Panc1 (cell line): ENCODE results near the gene PGPEP1. TPM values are rescaled to one million over a fixed set of nuclear protein-coding genes. Genes with fewer than 3 reads are reported as not detected.

Experiments
- ATAC-seq: fragments of 200-7000 bp; cut with Tn5 transposase; 2 replicates; pipeline ENCODE4 v1.9.1; 2020; ENCODE audit warnings: mild to moderate bottlenecking, moderate library complexity
- BruUV-seq: library from RNA; stranded (reverse); fragments of 400-500 nt; replicated peaks from 2 replicates; lab custom pipeline; 2021; lab: Mats Ljungman, UMichigan
- CTCF ChIA-PET: fragments of 300-600 bp; sonication (Branson Sonifier 250); formaldehyde crosslinking; loops from one replicate; lab custom pipeline; 2022; ENCODE audit warnings: antibody characterized with exemption; lab: Charles Lee
- POLR2A ChIA-PET: fragments of 300-600 bp; sonication (Branson Sonifier 250); formaldehyde crosslinking; loops from one replicate; lab custom pipeline; 2022; ENCODE audit warnings: antibody characterized with exemption; lab: Charles Lee
- DNase-seq: peaks from one replicate; pipeline ENCODE4 v3.0.0-alpha.2; 2010; ENCODE audit warnings: low read depth, low spot score
- H3K27ac ChIP-seq: 2 replicates; pipeline ENCODE4 v1.5.1; 2011; ENCODE audit warnings: mild to moderate bottlenecking, low read length, inconsistent platforms
- H3K27me3 ChIP-seq: fragments of 200-500 bp; sonication (Bioruptor generic); 2 replicates; pipeline ENCODE4 v1.6.0; 2014; ENCODE audit warnings: low read length, inconsistent platforms; ENCODE audit not compliant: control insufficient read depth, insufficient read depth
- H3K36me3 ChIP-seq: fragments of 200-500 bp; sonication (Bioruptor generic); 2 replicates; pipeline ENCODE4 v1.5.1; 2014; ENCODE audit warnings: inconsistent platforms, mild to moderate bottlenecking, low read length, moderate library complexity; ENCODE audit not compliant: control insufficient read depth, insufficient read depth
- H3K4me1 ChIP-seq: 2 replicates; pipeline ENCODE4 v1.5.1; 2011; ENCODE audit warnings: inconsistent platforms, mild to moderate bottlenecking, low read length, moderate library complexity; ENCODE audit not compliant: control insufficient read depth, insufficient read depth
- H3K4me3 ChIP-seq, 2 experiments: 2 replicates each; pipeline ENCODE4 v1.5.1; 2011 to 2012; ENCODE audit warnings: low read depth in 2 of 2, low read length in 2 of 2, mild to moderate bottlenecking in 2 of 2, inconsistent platforms in 1 of 2, moderate library complexity in 1 of 2
- H3K9me3 ChIP-seq: fragments of 200-500 bp; sonication (Bioruptor generic); 2 replicates; pipeline ENCODE4 v1.5.1; 2014; ENCODE audit warnings: low read depth, mild to moderate bottlenecking, inconsistent platforms, low read length, moderate library complexity; ENCODE audit not compliant: control insufficient read depth, insufficient read depth
- POLR2AphosphoS5 ChIP-seq: IDR thresholded peaks from 2 replicates; pipeline ENCODE4 v1.6.1; 2012; ENCODE audit warnings: mild to moderate bottlenecking, low read depth, low read length, moderate library complexity
- REST ChIP-seq, 2 experiments: IDR thresholded peaks; 2 replicates each; pipeline ENCODE4 v1.6.1; 2011 to 2012; ENCODE audit warnings: low read depth in 2 of 2, control low read depth in 1 of 2, low read length in 1 of 2, mild to moderate bottlenecking in 1 of 2, moderate library complexity in 1 of 2; ENCODE audit not compliant: insufficient read depth in 1 of 2
- SIN3A ChIP-seq: IDR thresholded peaks from 2 replicates; pipeline ENCODE4 v1.6.1; 2012; ENCODE audit warnings: low read depth, mild to moderate bottlenecking, low read length, moderate library complexity, borderline replicate concordance; ENCODE audit not compliant: insufficient read depth
- in situ Hi-C: cut with HindIII; loops from 2 replicates; pipeline ENCODE4 v1.10.0; 2016; ENCODE audit warnings: low sequenced_read_pairs, low pct_unique_long_range_greater_than_20kb
- intact Hi-C: fragments of 100-400 bp; cut with micrococcal nuclease; formaldehyde crosslinking; loops from one replicate; pipeline ENCODE4 v1.10.0; 2022; ENCODE audit not compliant: unreplicated experiment
- total RNA-seq: library from RNA; stranded (reverse); gene quantifications from one replicate; pipeline ENCODE4 v1.2.1, GENCODE V29; 2021; ENCODE audit not compliant: unreplicated experiment
- TF ChIP-seq, protein P1 (sequence below): fragments of 450-650 bp; IDR thresholded peaks from 2 replicates; pipeline ENCODE4 v1.5.1; 2017; ENCODE audit warnings: mild to moderate bottlenecking

PGPEP1 gene
- total RNA-seq, 1 experiment from 2014 or later = 36.3 TPM

- in situ Hi-C loops = no loop called here
- no TSS peak for BruUV-seq
- CTCF ChIA-PET = no interaction called here
These were observed 77.7 kb downstream of the PGPEP1 start for GRCh38 chr19:18418029-18418482.

GRCh38 chr19:18418483-18419194 lies 78.2 kb downstream of the PGPEP1 start:
- Histone ChIP-seq H3K4me3 (peak overlapping the region; percentile 60 to 65), H3K9me3 (no peaks in the 10 kb centered on the region), H3K36me3 (peaks cover 2% of the 10 kb centered on the region; the same call in 1 of the 2 replicates), H3K27me3 (no peaks in the 10 kb centered on the region), H3K27ac (peak overlapping the region; percentile 86), H3K4me1 (peaks cover 41% of the 10 kb centered on the region)
- POLR2A ChIA-PET = interaction anchor here (0.5 kb wide), 1 partner anchor 38 kb away, joined by 5 read pairs; no protein-coding TSS in a partner anchor
- no TSS peak for BruUV-seq
- TF ChIP-seq, protein P1, sequence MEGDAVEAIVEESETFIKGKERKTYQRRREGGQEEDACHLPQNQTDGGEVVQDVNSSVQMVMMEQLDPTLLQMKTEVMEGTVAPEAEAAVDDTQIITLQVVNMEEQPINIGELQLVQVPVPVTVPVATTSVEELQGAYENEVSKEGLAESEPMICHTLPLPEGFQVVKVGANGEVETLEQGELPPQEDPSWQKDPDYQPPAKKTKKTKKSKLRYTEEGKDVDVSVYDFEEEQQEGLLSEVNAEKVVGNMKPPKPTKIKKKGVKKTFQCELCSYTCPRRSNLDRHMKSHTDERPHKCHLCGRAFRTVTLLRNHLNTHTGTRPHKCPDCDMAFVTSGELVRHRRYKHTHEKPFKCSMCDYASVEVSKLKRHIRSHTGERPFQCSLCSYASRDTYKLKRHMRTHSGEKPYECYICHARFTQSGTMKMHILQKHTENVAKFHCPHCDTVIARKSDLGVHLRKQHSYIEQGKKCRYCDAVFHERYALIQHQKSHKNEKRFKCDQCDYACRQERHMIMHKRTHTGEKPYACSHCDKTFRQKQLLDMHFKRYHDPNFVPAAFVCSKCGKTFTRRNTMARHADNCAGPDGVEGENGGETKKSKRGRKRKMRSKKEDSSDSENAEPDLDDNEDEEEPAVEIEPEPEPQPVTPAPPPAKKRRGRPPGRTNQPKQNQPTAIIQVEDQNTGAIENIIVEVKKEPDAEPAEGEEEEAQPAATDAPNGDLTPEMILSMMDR = no peak
- no peak for TF ChIP-seq REST (IDR thresholded peaks at IDR 0.05; ENCODE audit: insufficient read depth in 1 of 2, low read depth in 2 of 2, low read length in 1 of 2)
- DNase-seq (no peak), ATAC-seq (peak; percentile 15)
- intact Hi-C loops (no loop called here), in situ Hi-C loops (no loop called here)
- CTCF ChIA-PET = no interaction called here

More at GRCh38 chr19:18418029-18418482, 77.7 kb downstream of the PGPEP1 start:
- DNase-seq = no peak
- peak overlapping the region; percentile 86 for H3K27ac ChIP-seq
- TF ChIP-seq REST (IDR thresholded peaks at IDR 0.05; ENCODE audit: insufficient read depth in 1 of 2, low read depth in 2 of 2, low read length in 1 of 2) (no peak), SIN3A (no peak), POLR2AphosphoS5 (no peak)
- TF ChIP-seq, protein P1 = no peak
- H3K36me3 ChIP-seq = peaks cover 2% of the 10 kb centered on the region; the same call in 1 of the 2 replicates
- no peak for ATAC-seq
- H3K27me3 ChIP-seq = no peaks in the 10 kb centered on the region
- H3K4me1 ChIP-seq = peaks cover 40% of the 10 kb centered on the region
- POLR2A ChIA-PET = interaction anchor here (0.5 to 1.0 kb wide), 3 partner anchors 30 to 136 kb away, joined by 3 to 10 read pairs (median 5); no protein-coding TSS in a partner anchor
- intact Hi-C loops = no loop called here
- no peaks in the 10 kb centered on the region for H3K9me3 ChIP-seq
- peak overlapping the region; percentile 7 to 60; a peak in 2 of 4 replicates for H3K4me3 ChIP-seq
